Natural killer cell (primary cell): Measurements from ENCODE around the gene CORO7. TPM values are rescaled to one million over a fixed set of nuclear protein-coding genes. Genes with fewer than 3 reads are reported as not detected.

ENCODE experiments used
- ATAC-seq, 3 donors: fragments of 150-1000 bp in 2 of 3; fragments of 200-7000 bp in 1 of 3; cut with Tn5 transposase; 1 replicate in 1 of 3; 2 replicates in 2 of 3; pipeline ENCODE4 v1.10.0; 2021; ENCODE audit warnings: mild to moderate bottlenecking in 2 of 3, moderate library complexity in 2 of 3
- DNase-seq, 2 donors: peaks; one replicate each; pipeline versions ENCODE4 v3.0.0 to v3.0.0-alpha.2; 2013 to 2021; ENCODE audit warnings: mixed read lengths in 1 of 2
- H3K27ac ChIP-seq: one replicate; pipeline ENCODE4 v1.5.1; 2013; ENCODE audit warnings: mild to moderate bottlenecking, low read length
- H3K27me3 ChIP-seq: one replicate; pipeline ENCODE4 v1.6.1; 2013; ENCODE audit warnings: low read length; ENCODE audit not compliant: control insufficient read depth, insufficient read depth
- H3K36me3 ChIP-seq: one replicate; pipeline ENCODE4 v1.6.1; 2013; ENCODE audit warnings: low read length; ENCODE audit not compliant: control insufficient read depth, insufficient read depth
- H3K4me1 ChIP-seq: one replicate; pipeline ENCODE4 v1.6.1; 2013; ENCODE audit warnings: low read length; ENCODE audit not compliant: control insufficient read depth, insufficient read depth
- H3K4me3 ChIP-seq: one replicate; pipeline ENCODE4 v1.5.1; 2013; ENCODE audit warnings: low read length
- H3K9me3 ChIP-seq: one replicate; pipeline ENCODE4 v1.6.1; 2013; ENCODE audit warnings: low read length; ENCODE audit not compliant: control insufficient read depth, insufficient read depth
- H3K27ac Mint-ChIP-seq, 2 donors: one replicate each; pipeline ENCODE4 v1.8.0; 2022; ENCODE audit warnings: mild to moderate bottlenecking in 2 of 2, mixed read lengths in 2 of 2, moderate library complexity in 1 of 2
- H3K27me3 Mint-ChIP-seq, 2 donors: one replicate each; pipeline ENCODE4 v1.8.0; 2022; ENCODE audit warnings: low read depth in 2 of 2, mixed read lengths in 2 of 2
- H3K36me3 Mint-ChIP-seq: one replicate; pipeline ENCODE4 v1.8.0; 2022; ENCODE audit warnings: mixed read lengths
- H3K4me1 Mint-ChIP-seq, 2 donors: one replicate each; pipeline ENCODE4 v1.8.0; 2022; ENCODE audit warnings: mixed read lengths in 2 of 2
- H3K4me3 Mint-ChIP-seq: one replicate; pipeline ENCODE4 v1.8.0; 2022; ENCODE audit warnings: mild to moderate bottlenecking, moderate library complexity, mixed read lengths
- H3K9me3 Mint-ChIP-seq, 2 donors: one replicate each; pipeline ENCODE4 v1.8.0; 2022; ENCODE audit warnings: mixed read lengths in 2 of 2
- WGBS: methylation state at CpG from one replicate; pipeline ENCODE4 v1.1.7; 2013; ENCODE audit warnings: missing lambda C conversion rate; ENCODE audit not compliant: insufficient coverage; 5-methylcytosine and 5-hydroxymethylcytosine counted together
- intact Hi-C: fragments of 100-400 bp; cut with micrococcal nuclease; formaldehyde crosslinking; loops from one replicate; pipeline ENCODE4 v1.14.2; 2022
- total RNA-seq, 4 donors: library from RNA; stranded (reverse); fragments of 120-200 nt in 1 of 4; gene quantifications; one replicate each; pipeline versions ENCODE4 v1.2.3 to v1.2.4, GENCODE V29; 2013 to 2022
- TF ChIP-seq, protein P1 (sequence below): fragments of 200-600 bp; IDR thresholded peaks from one replicate; pipeline ENCODE4 v1.8.0; 2022; ENCODE audit warnings: antibody characterized with exemption

CORO7 gene
- total RNA-seq, 3 donors from 2014 or later (not counting 1 experiment from before 2014, with no cell fraction given) = 335 to 425 (median 415) TPM

GRCh38 chr16:4381072-4381934 lies 35.1 kb downstream of the CORO7 start:
- no peaks in the 10 kb centered on the region for H3K9me3 ChIP-seq
- Mint-ChIP-seq H3K4me3 (no peak overlapping the region), H3K27me3 (no peaks in the 10 kb centered on the region), H3K4me1 (peaks cover 0 to 28% of the 10 kb centered on the region in 2 donors), H3K27ac (peak overlapping the region; percentile 43 to 53), H3K9me3 (no peaks in the 10 kb centered on the region), H3K36me3 (no peaks in the 10 kb centered on the region)
- no peaks in the 10 kb centered on the region for H3K27me3 ChIP-seq
- no peak for ATAC-seq
- H3K4me3 ChIP-seq = no peak overlapping the region
- intact Hi-C loops = no loop called here
- WGBS = 96% methylated on average over 59 of the region's 59 CpGs
- no peaks in the 10 kb centered on the region for H3K4me1 ChIP-seq
- H3K36me3 ChIP-seq = peaks cover 53% of the 10 kb centered on the region
- no peak overlapping the region for H3K27ac ChIP-seq
- TF ChIP-seq, protein P1, sequence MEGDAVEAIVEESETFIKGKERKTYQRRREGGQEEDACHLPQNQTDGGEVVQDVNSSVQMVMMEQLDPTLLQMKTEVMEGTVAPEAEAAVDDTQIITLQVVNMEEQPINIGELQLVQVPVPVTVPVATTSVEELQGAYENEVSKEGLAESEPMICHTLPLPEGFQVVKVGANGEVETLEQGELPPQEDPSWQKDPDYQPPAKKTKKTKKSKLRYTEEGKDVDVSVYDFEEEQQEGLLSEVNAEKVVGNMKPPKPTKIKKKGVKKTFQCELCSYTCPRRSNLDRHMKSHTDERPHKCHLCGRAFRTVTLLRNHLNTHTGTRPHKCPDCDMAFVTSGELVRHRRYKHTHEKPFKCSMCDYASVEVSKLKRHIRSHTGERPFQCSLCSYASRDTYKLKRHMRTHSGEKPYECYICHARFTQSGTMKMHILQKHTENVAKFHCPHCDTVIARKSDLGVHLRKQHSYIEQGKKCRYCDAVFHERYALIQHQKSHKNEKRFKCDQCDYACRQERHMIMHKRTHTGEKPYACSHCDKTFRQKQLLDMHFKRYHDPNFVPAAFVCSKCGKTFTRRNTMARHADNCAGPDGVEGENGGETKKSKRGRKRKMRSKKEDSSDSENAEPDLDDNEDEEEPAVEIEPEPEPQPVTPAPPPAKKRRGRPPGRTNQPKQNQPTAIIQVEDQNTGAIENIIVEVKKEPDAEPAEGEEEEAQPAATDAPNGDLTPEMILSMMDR = no peak
- no peak for DNase-seq

DNA sequence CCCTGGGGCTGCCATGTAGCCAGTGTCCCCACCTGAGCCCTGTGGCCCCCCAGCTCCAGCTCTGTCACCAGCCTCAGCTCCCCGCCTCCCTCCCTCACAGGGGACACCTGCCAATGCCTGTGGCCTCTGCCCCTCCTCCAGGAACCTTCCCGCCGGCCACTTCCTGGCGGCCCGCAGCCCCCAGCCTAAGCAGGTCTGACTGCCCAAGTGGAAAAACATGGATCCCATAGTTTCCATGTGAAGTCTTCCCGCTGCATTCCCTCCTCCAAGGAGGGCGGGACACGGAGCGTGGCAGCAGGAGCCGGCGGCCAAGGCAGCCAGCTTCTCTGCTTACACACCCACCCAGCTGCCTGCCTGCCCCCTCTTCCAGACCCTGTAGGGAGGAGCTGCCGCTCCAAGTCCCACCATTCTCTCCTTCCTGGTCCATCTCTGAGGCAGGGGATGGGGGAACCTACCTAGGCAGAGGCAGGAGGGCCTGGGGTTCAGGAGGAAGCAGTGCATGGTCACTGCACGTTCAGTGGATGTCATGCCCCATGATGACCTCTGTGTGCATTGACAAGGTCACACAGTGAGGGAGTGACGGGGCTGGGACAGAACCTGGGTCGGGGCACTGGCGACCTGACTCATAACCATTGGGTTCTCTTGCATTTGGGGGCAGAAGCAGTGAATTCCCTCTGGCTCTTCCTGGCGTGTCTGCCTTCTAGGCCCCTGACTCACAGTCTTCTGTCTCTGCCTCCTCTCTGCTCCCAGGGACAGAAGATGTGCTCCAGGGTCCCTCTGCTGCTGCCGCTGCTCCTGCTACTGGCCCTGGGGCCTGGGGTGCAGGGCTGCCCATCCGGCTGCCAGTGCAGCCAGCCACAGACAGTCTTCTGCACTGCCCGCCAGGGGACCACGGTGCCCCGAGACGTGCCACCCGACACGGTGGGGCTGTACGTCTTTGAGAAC lies 36.0 kb downstream of the CORO7 start:
- H3K9me3 ChIP-seq = no peaks in the 10 kb centered on the region
- Mint-ChIP-seq H3K9me3 (no peaks in the 10 kb centered on the region), H3K4me1 (peaks cover 0 to 25% of the 10 kb centered on the region in 2 donors), H3K36me3 (no peaks in the 10 kb centered on the region), H3K27me3 (no peaks in the 10 kb centered on the region), H3K27ac (peak overlapping the region; percentile 38 to 53), H3K4me3 (peak overlapping the region; percentile 45)
- intact Hi-C loops = no loop called here
- WGBS = 97% methylated on average over 26 of the region's 26 CpGs
- TF ChIP-seq, protein P1 = no peak
- H3K27ac ChIP-seq = no peak overlapping the region
- H3K36me3 ChIP-seq = peaks cover 44% of the 10 kb centered on the region
- H3K4me1 ChIP-seq = no peaks in the 10 kb centered on the region
- no peaks in the 10 kb centered on the region for H3K27me3 ChIP-seq
- H3K4me3 ChIP-seq = no peak overlapping the region
- ATAC-seq = no peak
- no peak for DNase-seq

- Mint-ChIP-seq H3K27ac (peak overlapping the region in 1 of 2 donors; percentile 18), H3K4me1 (peaks cover 0 to 24% of the 10 kb centered on the region in 2 donors), H3K4me3 (no peak overlapping the region), H3K9me3 (no peaks in the 10 kb centered on the region), H3K36me3 (no peaks in the 10 kb centered on the region), H3K27me3 (no peaks in the 10 kb centered on the region)
- DNase-seq (no peak), ATAC-seq (no peak)
- 97% methylated on average over 21 of the region's 21 CpGs for whole genome bisulfite sequencing
- no peaks in the 10 kb centered on the region for H3K4me1 ChIP-seq
- H3K27me3 ChIP-seq = no peaks in the 10 kb centered on the region
- H3K4me3 ChIP-seq = no peak overlapping the region
- no peak overlapping the region for H3K27ac ChIP-seq
- H3K36me3 ChIP-seq = peaks cover 33% of the 10 kb centered on the region
- no peaks in the 10 kb centered on the region for H3K9me3 ChIP-seq
- intact Hi-C loops = no loop called here
- TF ChIP-seq, protein P1 = no peak
Measured at GRCh38 chr16:4378999-4379690, 37.3 kb downstream of the CORO7 start.
